Activated T-helper 1 cell treated with anti-CD3 and anti-CD28 coated beads, Interleukin-12 subunit alpha, Interleukin-12 subunit beta, Interleukin-2, Interleukin-4 antibody, amounts not matched to agents 30 ng/mL and 10 ng/mL and 1 ng/mL, durations not matched to agents 14 hours and 24 hours and 36 hours (primary cell): ENCODE measurements around the gene MTA3. TPM values are rescaled to one million over a fixed set of nuclear protein-coding genes. Genes with fewer than 3 reads are reported as not detected.

Experiments used
- DNase-seq: peaks from one replicate; pipeline ENCODE4 v3.0.0; 2021; ENCODE audit warnings: low spot score
- H3K27ac Mint-ChIP-seq: one replicate; pipeline ENCODE4 v1.8.0; 2021; ENCODE audit warnings: mild to moderate bottlenecking, mixed read lengths
- H3K27me3 Mint-ChIP-seq: one replicate; pipeline ENCODE4 v1.8.0; 2022; ENCODE audit warnings: mild to moderate bottlenecking, moderate library complexity, mixed read lengths; ENCODE audit not compliant: insufficient read depth
- H3K36me3 Mint-ChIP-seq: one replicate; pipeline ENCODE4 v1.8.0; 2021; ENCODE audit warnings: low read depth, mixed read lengths
- H3K4me1 Mint-ChIP-seq: one replicate; pipeline ENCODE4 v1.8.0; 2021; ENCODE audit warnings: low read depth, mixed read lengths
- H3K4me3 Mint-ChIP-seq: one replicate; pipeline ENCODE4 v1.8.0; 2021; ENCODE audit warnings: mild to moderate bottlenecking, moderate library complexity, mixed read lengths
- H3K9me3 Mint-ChIP-seq: one replicate; pipeline ENCODE4 v1.8.0; 2021; ENCODE audit warnings: mixed read lengths
- intact Hi-C: fragments of 100-400 bp; cut with micrococcal nuclease; formaldehyde crosslinking; loops from one replicate; pipeline ENCODE4 v1.15.1; 2024
- total RNA-seq: library from RNA; stranded (reverse); gene quantifications from 2 replicates; pipeline ENCODE4 v1.2.3, GENCODE V29; 2022

The MTA3 gene
- total RNA-seq, 1 donor from 2014 or later: 29.4 TPM

DNA sequence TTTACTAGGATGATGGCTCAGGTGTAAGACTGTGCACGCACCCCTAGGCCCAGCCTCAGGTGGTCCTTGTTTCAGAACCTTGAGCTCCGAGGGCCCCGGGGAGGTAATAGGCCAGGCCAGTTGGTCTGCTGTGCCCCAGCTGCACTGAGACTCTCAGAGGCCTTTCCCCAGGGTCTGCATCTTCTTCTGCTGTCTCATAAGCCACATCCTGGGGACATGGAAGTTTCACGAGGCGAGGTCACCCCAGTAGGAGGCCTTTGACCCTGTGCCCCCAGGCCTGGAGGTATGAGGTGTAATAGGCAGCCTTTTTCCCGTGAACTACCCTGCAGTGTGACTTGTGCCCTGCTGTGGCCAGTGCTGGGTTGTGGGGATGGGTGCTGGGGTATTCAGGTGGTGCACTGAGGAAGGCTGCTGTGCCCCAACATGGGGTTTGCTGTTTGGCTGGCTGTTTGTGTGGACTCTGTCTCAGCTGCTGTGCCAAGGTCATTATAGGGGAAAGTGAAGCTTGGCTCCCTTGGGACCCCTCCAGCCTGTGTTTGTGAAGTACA is 188.6 kb downstream of the MTA3 start:
- Mint-ChIP-seq H3K36me3 (no peaks in the 10 kb centered on the region), H3K9me3 (no peaks in the 10 kb centered on the region), H3K27ac (no peak overlapping the region), H3K4me1 (peaks cover 4% of the 10 kb centered on the region), H3K27me3 (peaks cover 2% of the 10 kb centered on the region), H3K4me3 (no peak overlapping the region)
- intact Hi-C loops: no loop called here
- DNase-seq: no peak

DNA sequence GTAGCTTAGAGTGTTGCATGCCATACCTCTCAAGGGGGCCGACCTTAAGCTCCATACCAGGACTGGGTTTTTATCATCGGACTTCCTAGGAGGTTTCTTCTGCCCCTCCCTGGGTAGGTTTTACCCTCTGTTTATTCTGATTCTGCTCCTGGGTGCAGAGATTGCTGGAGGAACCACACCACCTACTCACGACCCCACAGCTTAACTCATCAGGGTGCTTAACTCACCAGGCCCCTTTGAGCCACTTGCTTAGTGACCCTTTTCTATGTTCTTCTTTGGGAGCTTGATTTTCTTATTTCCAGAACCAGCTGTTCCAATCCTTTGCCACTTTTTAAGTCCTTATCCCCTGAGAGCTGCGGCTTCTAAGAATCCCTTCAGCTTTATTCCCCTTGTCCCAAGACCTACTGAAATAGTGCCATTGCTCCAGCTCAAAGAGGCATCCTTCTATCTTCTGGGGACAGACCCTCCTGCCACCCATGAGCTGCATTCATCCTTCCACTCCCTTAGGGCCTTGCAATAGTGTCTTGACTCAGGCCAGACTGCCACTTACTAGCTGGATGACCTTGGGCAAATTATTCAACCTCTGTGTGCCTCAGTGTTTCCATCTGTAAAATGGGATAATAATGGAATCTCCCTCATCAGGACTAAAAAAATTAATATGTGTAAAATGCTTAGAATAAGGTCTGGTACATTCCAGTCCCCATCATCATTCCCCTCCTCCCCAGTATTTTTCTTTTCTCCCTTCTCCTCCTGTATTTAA is 189.7 kb downstream of the MTA3 start:
- Mint-ChIP-seq H3K4me3 (no peak overlapping the region), H3K36me3 (no peaks in the 10 kb centered on the region), H3K4me1 (peaks cover 4% of the 10 kb centered on the region), H3K9me3 (no peaks in the 10 kb centered on the region), H3K27me3 (peaks cover 2% of the 10 kb centered on the region), H3K27ac (no peak overlapping the region)
- DNase-seq: no peak
- intact Hi-C loops: no loop called here

DNA sequence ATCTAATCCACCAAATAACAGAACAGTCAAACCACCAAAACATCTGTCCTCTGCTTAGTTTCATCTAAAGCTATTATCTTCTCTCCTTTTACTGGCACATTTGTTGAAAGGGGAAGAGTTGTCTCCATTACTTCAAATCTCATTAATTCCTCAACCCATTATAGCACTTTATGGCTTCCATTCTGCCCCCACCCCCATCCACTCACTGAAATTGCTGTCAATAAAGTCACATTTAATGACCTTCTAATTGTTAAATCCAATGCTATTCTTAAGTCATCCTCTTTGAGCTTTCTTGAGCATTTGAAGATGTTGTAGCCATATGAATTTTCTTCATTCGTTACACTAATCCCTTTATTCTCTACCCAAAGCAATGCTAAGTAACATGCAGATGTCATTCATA is 190.3 kb downstream of the MTA3 start:
- Mint-ChIP-seq H3K27me3 (peaks cover 2% of the 10 kb centered on the region), H3K9me3 (no peaks in the 10 kb centered on the region), H3K27ac (no peak overlapping the region), H3K4me1 (peaks cover 3% of the 10 kb centered on the region), H3K36me3 (no peaks in the 10 kb centered on the region), H3K4me3 (no peak overlapping the region)
- intact Hi-C loops: no loop called here
- no peak for DNase-seq

DNA sequence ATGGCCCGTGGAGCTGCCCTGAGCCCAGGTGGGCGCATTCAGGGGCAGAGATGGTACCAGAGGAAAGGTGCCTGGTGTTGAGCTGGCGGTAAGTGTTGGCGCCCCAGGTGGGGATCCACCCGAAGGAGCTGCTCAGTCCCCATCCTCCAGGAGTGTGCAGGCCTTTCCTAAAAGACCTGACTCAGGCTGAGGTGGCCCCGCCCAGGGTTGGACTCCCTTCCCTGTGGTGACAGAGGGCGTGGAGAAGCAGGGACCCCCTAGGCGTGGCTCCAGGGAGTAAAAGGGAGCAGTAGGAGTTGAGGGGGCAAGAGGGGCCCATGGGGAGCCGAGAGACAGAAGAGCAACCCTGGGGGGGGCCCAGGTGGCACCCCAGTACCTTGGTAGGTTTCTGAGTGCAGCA is 193.1 kb downstream of the MTA3 start:
- H3K27ac Mint-ChIP-seq: no peak overlapping the region
- intact Hi-C loops: no loop called here

DNA sequence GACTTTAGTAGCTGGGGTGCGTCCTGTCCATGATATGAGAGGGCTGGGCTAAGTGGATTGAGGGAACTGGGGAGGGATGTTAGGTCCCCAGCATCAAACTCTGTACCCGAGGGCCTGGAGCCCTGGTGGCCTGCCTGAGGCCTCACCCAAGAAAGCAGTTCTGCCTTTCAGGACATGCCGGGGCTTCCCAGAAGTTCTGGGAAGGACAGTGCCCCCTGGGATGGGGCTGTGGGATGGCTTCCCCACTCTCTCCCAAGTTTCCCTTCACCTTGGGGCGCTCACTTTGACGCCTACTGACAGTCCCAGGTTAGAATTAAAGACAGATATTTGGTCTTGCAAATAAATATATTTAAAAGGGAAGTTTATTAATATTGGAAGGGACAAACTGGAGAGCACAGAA is 193.7 kb downstream of the MTA3 start:
- H3K36me3 Mint-ChIP-seq: no peaks in the 10 kb centered on the region
- no peak overlapping the region for H3K4me3 Mint-ChIP-seq
- no peaks in the 10 kb centered on the region for H3K4me1 Mint-ChIP-seq
- H3K27me3 Mint-ChIP-seq: peaks cover 2% of the 10 kb centered on the region
- DNase-seq: no peak
- H3K27ac Mint-ChIP-seq: no peak overlapping the region
- intact Hi-C loops: no loop called here
- no peaks in the 10 kb centered on the region for H3K9me3 Mint-ChIP-seq

More for the DNA sequence above, 193.1 kb downstream of the MTA3 start:
- Mint-ChIP-seq H3K36me3 (no peaks in the 10 kb centered on the region), H3K4me1 (no peaks in the 10 kb centered on the region), H3K9me3 (no peaks in the 10 kb centered on the region), H3K4me3 (no peak overlapping the region), H3K27me3 (peaks cover 2% of the 10 kb centered on the region)
- DNase-seq: no peak

DNA sequence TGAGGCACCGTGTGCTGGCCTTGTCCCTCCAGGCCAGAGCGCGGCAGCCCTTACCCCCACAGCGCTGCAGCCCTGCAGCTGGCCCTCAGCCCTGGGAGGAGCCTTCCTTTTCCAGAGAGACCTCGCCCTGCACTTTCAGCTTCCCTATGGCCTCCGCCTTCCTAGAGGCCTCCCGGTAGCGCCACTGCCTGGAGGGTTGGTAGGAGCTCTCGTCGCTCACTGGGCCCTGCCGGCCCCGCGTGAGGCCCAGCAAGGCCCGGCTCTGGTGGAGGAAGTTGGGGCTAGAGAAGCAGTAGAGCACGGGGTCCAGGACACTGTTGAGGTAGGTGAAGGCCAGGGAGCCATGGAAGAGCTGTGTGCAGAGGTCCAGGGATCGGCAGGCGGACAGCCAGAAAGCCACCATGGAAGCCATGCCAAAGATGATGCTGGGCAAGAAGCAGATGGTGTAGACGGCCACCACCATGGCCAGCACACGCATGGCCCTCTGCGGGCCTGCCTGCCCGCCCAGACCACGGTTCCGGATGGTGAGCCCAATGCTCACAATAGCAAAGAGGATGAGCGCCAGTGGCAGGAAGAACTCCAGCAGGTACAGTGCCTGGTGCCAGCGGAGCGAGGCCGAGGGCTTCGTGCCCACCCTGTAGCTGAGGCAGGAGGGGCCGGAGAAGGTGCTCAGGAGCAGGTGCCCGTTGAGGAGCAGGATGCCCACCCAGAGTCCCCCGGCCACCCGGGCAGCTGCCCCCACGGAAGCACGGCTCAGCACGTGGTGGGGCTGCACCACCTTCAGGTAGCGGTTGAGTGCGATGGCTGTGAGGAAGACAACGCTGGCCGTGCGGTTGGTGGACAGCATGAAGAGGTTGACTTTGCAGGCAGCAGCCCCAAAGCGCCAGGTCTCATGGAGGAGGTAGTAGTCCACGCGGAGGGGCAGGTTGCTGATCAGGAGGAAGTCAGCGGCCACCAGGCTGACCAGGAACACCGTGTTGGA is 194.7 kb downstream of the MTA3 start:
- no peaks in the 10 kb centered on the region for H3K36me3 Mint-ChIP-seq
- intact Hi-C loops: no loop called here
- H3K27me3 Mint-ChIP-seq: peaks cover 2% of the 10 kb centered on the region
- no peak overlapping the region for H3K27ac Mint-ChIP-seq
- no peak overlapping the region for H3K4me3 Mint-ChIP-seq
- no peak for DNase-seq
- H3K9me3 Mint-ChIP-seq: no peaks in the 10 kb centered on the region
- H3K4me1 Mint-ChIP-seq: no peaks in the 10 kb centered on the region

DNA sequence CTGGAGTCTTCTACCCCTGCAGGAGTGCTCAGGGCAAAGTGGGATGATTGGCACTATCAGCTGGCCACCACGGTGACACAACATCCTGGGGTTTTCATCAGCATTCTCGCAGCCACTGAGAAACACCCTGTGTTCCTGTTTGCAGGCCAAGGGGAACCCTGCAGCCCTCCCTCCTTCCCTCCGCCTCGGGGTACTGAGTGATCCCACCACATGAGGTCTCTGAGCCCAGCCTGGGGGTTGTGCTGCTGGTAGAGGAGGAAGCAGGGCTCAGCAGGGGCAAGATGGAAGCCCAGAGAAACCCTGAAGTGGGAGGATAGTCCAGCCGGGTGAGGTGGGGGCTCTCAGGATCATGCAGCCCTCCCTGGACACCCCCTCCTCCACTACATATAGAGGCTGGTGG is 195.7 kb downstream of the MTA3 start, which contains the start of gene OXER1:
OXER1 (minus strand) TSS at position 40 of the 400 bp plus-strand sequence. CDS start 73 bp downstream, outside the sequence.
- DNase-seq: no peak
- intact Hi-C loops: no loop called here
- Mint-ChIP-seq H3K27me3 (peaks cover 2% of the 10 kb centered on the region), H3K27ac (no peak within 1 kb of the TSS), H3K4me3 (no peak within 1 kb of the TSS), H3K36me3 (no peaks in the 10 kb centered on the region), H3K9me3 (no peaks in the 10 kb centered on the region), H3K4me1 (no peaks in the 10 kb centered on the region)

DNA sequence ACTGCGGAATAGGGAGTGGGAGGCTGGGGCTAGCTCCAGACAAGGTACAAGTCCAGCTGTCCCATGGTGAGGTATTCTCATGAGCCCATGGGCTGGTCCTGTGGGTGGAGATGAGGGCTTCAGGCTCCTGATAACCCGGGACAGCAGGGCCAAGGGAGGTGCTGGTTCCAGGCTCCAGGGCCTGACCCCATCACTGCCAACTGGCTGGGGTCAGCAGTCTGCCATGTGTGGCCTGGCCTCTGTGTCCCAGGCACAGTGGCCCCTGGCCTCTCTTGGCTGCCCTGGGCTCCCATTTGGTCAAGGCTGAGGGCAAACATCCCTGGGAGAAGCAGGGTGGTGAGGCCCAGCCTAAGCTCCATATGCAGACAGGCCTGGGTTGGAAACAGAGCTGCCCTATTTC is 196.5 kb downstream of the MTA3 start:
- intact Hi-C loops: no loop called here
- H3K36me3 Mint-ChIP-seq: no peaks in the 10 kb centered on the region
- DNase-seq: no peak
- H3K9me3 Mint-ChIP-seq: no peaks in the 10 kb centered on the region
- no peak overlapping the region for H3K4me3 Mint-ChIP-seq
- peaks cover 2% of the 10 kb centered on the region for H3K27me3 Mint-ChIP-seq
- H3K4me1 Mint-ChIP-seq: no peaks in the 10 kb centered on the region
- H3K27ac Mint-ChIP-seq: no peak overlapping the region

DNA sequence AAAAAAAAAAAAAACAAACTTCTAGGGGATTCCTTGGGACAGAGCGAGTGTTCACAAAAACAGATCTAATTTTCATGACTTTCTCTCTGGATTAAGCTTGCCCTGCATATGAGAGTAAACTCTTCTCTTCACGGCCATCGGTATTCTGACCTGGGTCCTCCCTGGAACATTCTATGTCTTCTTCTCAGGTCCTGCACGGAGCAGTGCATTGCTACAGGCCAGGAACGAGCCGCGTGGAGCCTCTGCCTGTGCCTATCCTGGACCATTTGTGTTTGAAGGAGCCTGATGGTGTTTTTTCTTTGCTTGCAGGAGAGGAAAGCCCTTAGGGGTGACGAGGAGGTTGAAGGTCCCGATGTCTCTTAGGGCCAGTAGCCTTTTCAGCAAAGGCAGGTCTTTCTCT is 197.3 kb downstream of the MTA3 start:
- Mint-ChIP-seq H3K27ac (no peak overlapping the region), H3K4me1 (no peaks in the 10 kb centered on the region), H3K27me3 (peaks cover 2% of the 10 kb centered on the region), H3K4me3 (no peak overlapping the region), H3K9me3 (no peaks in the 10 kb centered on the region), H3K36me3 (no peaks in the 10 kb centered on the region)
- no peak for DNase-seq
- intact Hi-C loops: no loop called here

DNA sequence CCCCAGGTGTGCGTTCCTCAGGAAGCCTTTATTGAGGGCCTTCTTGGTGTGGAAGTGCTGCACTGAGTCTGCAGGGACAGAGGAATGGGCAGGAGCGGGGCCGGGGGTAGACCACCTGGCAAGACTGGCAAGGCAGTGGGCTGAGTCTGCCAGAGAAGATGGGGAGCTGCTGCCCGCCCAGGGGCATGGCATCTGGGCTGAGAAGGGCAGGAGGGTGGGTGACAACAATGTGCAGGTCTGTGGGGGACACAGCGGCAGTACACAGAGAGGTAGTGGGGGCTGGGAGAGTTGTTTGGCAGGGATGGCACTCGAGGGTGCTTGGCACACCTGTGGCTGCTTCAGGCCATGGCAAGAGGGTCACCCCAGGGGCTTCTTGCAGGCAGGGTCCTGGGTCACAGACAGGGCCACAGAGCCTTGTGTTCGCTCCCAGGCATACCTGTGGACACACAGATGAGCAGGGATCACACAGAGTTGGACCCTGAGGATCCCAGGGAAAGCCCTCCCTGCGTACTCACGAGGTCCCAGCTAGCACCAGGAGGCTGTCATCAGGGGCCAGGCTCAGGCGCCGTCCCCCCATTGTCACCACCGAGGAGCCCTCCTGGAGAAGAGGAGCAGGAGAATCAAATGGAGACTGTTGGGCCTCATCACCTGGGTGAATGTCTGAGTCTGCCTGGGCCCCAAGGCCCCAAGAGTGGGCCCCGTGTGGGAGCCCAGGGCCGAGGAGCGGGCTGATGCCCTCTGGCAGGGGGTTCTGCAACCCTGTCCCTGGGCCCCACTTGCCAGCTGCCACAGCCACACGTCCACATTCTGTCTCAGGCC is 198.9 kb downstream of the MTA3 start:
- intact Hi-C loops: no loop called here
- Mint-ChIP-seq H3K4me1 (no peaks in the 10 kb centered on the region), H3K27ac (no peak overlapping the region), H3K9me3 (no peaks in the 10 kb centered on the region), H3K36me3 (no peaks in the 10 kb centered on the region), H3K4me3 (no peak overlapping the region), H3K27me3 (peaks cover 2% of the 10 kb centered on the region)
- DNase-seq: no peak

DNA sequence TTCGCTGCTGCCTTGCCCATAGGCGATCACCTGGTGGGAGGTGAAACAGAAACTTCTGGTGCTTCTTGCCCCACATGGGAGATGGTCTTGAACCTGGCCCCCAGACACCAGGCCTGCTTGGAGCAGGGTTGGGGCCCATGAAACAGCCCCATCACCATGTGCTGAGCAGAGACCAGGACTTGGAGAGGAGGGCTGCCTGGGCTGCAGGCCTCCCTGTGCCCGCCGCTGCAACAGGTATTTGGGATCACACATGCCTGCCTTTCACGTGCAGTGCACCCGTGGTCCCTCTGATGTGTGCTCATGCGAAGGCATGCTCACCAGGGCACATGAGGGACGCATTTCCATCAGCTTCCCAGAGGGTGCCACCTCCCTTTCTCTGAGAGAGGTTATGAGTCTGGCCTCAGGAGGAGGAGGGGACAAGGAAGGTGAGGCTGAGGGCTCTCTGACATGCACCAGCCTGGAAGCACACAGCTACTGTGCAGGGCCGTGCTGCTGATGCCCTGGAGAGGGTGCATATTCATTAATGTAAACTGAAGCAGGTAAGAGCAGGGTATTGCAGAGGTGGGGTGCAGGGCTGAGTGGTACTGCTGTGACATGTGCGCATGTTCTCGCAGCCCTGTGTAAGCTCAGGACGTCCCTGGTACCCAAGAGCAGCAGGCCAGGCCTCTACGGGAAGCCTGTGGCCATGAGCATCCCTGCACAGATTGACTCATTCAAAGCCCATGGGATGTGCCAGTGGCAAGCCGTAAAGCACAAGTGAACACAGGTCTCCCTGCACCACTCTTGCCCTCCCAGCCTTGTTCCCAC is 199.7 kb downstream of the MTA3 start:
- Mint-ChIP-seq H3K9me3 (no peaks in the 10 kb centered on the region), H3K4me1 (no peaks in the 10 kb centered on the region), H3K27ac (no peak overlapping the region), H3K4me3 (no peak overlapping the region), H3K36me3 (no peaks in the 10 kb centered on the region), H3K27me3 (peaks cover 2% of the 10 kb centered on the region)
- intact Hi-C loops: no loop called here
- no peak for DNase-seq
